Measurements from ENCODE around the gene NPDC1.

Gene NPDC1

DNA sequence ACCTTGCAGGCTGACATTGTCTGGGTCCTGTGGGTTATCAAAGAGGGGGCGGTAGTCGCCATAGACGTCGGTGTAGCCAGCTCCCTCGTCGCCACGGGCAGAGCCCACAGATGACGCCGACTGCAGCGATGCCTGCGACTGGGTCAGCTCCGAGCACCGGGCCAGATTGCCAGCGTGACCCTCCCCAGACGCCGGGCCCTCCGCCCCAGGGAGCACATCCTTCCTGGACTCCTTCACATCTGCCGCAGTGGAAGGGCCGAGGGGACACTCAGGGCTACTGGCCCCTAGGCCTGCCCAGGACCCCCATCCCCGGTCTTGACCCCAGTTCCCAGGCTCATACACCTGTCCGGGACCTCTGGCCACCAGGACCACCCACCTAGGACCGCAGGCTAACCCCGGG is 31.8 kb downstream of the NPDC1 start:
- H3K9ac ChIP-seq (ENCODE audit: low read length) = no peak overlapping the region
- TF ChIP-seq EZH2phosphoT487 (IDR thresholded peaks at IDR 0.05; ENCODE audit: low read depth) (no peak), CTCF (IDR thresholded peaks at IDR 0.05; ENCODE audit: low read depth, low read length) (no peak)
- no peaks in the 10 kb centered on the region for H4K20me1 ChIP-seq (ENCODE audit: insufficient read depth, low read length)
- no peak overlapping the region for H3K4me3 ChIP-seq (ENCODE audit: low read length)
- no peaks in the 10 kb centered on the region for H3K79me2 ChIP-seq (ENCODE audit: low read length)
- no peak overlapping the region for H2AFZ ChIP-seq (ENCODE audit: low read depth, low read length)
- H3K27ac ChIP-seq (ENCODE audit: low read length) = no peak overlapping the region
- H3K36me3 ChIP-seq (replicated peaks; ENCODE audit: low read depth, low read length) = no peaks in the 10 kb centered on the region
- no peaks in the 10 kb centered on the region for H3K27me3 ChIP-seq (ENCODE audit: low read depth, low read length)
- H3K9me3 ChIP-seq (ENCODE audit: insufficient read depth, low read length) = no peaks in the 10 kb centered on the region
- H3K4me2 ChIP-seq (ENCODE audit: low read length) = no peak overlapping the region
- H3K4me1 ChIP-seq (ENCODE audit: low read length) = no peaks in the 10 kb centered on the region

- Histone ChIP-seq H3K4me2 (ENCODE audit: low read length) (no peak overlapping the region), H3K9ac (ENCODE audit: low read length) (no peak overlapping the region), H3K4me3 (ENCODE audit: low read length) (no peak overlapping the region), H3K79me2 (ENCODE audit: low read length) (no peaks in the 10 kb centered on the region), H3K9me3 (ENCODE audit: insufficient read depth, low read length) (no peaks in the 10 kb centered on the region), H3K27ac (ENCODE audit: low read length) (no peak overlapping the region), H3K4me1 (ENCODE audit: low read length) (no peaks in the 10 kb centered on the region), H3K36me3 (replicated peaks; ENCODE audit: low read depth, low read length) (no peaks in the 10 kb centered on the region), H3K27me3 (ENCODE audit: low read depth, low read length) (no peaks in the 10 kb centered on the region), H4K20me1 (ENCODE audit: insufficient read depth, low read length) (no peaks in the 10 kb centered on the region), H2AFZ (ENCODE audit: low read depth, low read length) (no peak overlapping the region)
- TF ChIP-seq CTCF (IDR thresholded peaks at IDR 0.05; ENCODE audit: low read depth, low read length) = no peak
Observed at GRCh38 chr9:137013571-137013940, 32.4 kb downstream of the NPDC1 start.

DNA sequence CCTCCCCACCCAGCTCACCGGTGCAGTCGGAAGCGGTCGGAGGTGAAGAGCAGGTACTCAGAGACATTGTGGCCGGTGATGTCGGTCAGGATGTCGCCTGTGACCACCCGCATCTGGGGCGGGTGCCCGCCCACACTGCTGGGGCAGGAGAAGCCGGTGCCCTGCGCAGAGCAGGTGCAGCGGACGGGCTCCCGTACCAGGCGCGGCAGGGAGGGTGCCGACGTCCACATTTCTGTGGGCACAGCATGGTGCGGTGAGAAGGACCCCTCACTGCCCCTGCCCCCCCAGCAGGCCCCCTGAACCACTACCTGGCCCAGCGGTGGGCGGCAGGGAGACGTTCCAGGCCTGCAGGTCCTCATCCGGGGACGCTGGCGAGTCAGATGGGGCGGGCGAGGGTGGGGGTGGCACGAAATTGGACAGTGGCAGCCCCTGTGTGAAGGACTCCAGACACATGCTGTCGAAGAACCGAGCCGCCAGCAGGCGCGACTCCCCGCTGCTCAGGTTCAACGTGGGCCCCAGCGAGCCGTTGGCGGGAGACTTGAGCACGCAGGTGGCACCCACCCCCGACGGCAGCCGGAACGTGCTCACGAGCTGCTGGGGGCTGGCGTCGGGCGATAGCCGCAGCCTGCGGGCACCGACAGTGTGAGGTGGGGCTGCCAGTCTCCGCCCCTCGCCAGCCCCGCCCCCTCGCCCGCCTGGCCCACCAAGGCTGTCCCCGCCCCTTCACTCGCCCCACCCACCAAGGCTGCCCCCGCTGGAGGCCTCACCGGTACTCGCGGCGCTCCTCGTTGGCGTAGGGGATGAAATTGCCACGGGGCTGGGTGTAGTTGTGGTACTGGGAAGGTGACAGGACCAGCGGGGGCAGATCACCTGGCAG is 33.0 kb downstream of the NPDC1 start:
- no peak for TF ChIP-seq EZH2phosphoT487 (IDR thresholded peaks at IDR 0.05; ENCODE audit: low read depth)
- no peak for TF ChIP-seq CTCF (IDR thresholded peaks at IDR 0.05; ENCODE audit: low read depth, low read length)
- Histone ChIP-seq H3K36me3 (replicated peaks; ENCODE audit: low read depth, low read length) (no peaks in the 10 kb centered on the region), H3K4me1 (ENCODE audit: low read length) (no peaks in the 10 kb centered on the region), H2AFZ (ENCODE audit: low read depth, low read length) (no peak overlapping the region), H3K4me2 (ENCODE audit: low read length) (no peak overlapping the region), H3K79me2 (ENCODE audit: low read length) (no peaks in the 10 kb centered on the region), H3K27me3 (ENCODE audit: low read depth, low read length) (no peaks in the 10 kb centered on the region), H3K27ac (ENCODE audit: low read length) (no peak overlapping the region), H4K20me1 (ENCODE audit: insufficient read depth, low read length) (no peaks in the 10 kb centered on the region), H3K9ac (ENCODE audit: low read length) (no peak overlapping the region), H3K4me3 (ENCODE audit: low read length) (no peak overlapping the region), H3K9me3 (ENCODE audit: insufficient read depth, low read length) (no peaks in the 10 kb centered on the region)

DNA sequence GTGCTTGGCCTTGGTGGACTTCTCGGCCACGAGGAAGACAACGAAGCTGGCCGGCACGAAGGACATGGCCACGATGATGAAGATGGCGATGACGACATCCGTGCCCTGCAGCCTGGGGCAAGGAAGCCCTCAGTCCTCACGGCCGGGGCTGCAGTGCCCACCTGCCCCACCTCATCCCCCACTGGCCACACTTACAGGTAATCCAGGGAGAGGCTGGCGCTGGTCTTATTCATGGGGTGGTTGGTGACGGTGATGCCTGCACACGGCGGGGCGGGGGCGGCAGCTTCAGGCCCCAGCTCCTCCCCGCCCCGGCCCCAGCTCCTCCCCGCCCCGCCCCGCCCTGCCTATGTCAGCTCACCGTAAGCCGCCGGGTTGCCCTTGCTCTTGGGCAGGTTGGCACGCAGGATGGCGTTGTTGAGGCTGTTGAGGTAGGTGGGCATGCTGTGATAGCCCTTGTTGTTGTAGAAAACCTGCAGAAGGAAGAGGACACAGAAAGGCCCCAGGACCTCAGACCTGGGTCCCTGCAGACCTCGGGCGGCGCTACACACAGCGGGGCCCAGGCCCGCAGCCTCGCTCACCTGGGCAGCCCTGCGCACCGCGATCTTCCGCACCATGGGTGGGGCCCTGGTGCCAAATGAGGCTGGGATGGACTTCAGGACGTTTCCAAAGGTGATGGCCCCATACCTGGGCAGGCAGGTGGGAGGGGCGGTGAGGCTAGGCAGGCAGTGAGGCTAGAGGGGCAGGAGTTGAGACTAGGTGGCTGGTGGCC is 33.9 kb downstream of the NPDC1 start:
- Histone ChIP-seq H3K9me3 (ENCODE audit: insufficient read depth, low read length) (no peaks in the 10 kb centered on the region), H3K4me1 (ENCODE audit: low read length) (no peaks in the 10 kb centered on the region), H3K27ac (ENCODE audit: low read length) (no peak overlapping the region), H3K36me3 (replicated peaks; ENCODE audit: low read depth, low read length) (no peaks in the 10 kb centered on the region), H2AFZ (ENCODE audit: low read depth, low read length) (no peak overlapping the region), H3K9ac (ENCODE audit: low read length) (no peak overlapping the region), H3K4me2 (ENCODE audit: low read length) (no peak overlapping the region), H3K79me2 (ENCODE audit: low read length) (no peaks in the 10 kb centered on the region), H3K4me3 (ENCODE audit: low read length) (no peak overlapping the region), H4K20me1 (ENCODE audit: insufficient read depth, low read length) (no peaks in the 10 kb centered on the region), H3K27me3 (ENCODE audit: low read depth, low read length) (no peaks in the 10 kb centered on the region)
- TF ChIP-seq EZH2phosphoT487 (IDR thresholded peaks at IDR 0.05; ENCODE audit: low read depth) (no peak), CTCF (IDR thresholded peaks at IDR 0.05; ENCODE audit: low read depth, low read length) (no peak)
